ENCODE measurements around the gene TRMT10B.

The TRMT10B gene

GRCh38 chr9:37753489-37754190 lies at the start of gene TRMT10B:
TSS of gene TRMT10B (plus strand) at chr9:37753805. CDS start at chr9:37761932, 8,127 bp downstream.
- peak; percentile 37 to 55 for DNase-seq (ENCODE audit: low read depth in 1 of 2, low spot score in 1 of 2)

DNA sequence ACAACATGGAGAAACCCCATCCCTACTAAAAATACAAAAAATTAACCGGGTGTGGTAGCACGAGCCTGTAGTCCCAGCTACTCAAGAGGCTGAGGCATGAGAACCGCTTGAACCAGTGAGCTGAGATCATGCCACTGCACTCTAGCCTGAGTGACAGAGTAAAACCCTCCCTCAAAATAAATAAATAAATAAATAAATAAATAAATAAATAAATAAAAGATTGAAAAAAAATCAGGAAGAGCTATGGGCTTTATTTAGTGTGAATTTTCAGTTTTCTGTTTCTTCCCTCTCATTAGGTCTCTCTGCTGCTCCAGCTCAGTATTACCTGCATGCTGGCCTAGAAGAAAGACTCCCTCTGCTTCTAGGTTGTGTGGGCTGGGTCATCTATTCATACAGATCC lies 47.8 kb upstream of the TRMT10B start:
- no peak for DNase-seq (ENCODE audit: low read depth in 1 of 2, low spot score in 1 of 2)

GRCh38 chr9:37706290-37706689 lies 47.3 kb upstream of the TRMT10B start:
- DNase-seq (ENCODE audit: low read depth in 1 of 2, low spot score in 1 of 2) = no peak

- no peak for DNase-seq (ENCODE audit: low read depth in 1 of 2, low spot score in 1 of 2)
Observed at GRCh38 chr9:37707748-37708147, 45.9 kb upstream of the TRMT10B start.

DNA sequence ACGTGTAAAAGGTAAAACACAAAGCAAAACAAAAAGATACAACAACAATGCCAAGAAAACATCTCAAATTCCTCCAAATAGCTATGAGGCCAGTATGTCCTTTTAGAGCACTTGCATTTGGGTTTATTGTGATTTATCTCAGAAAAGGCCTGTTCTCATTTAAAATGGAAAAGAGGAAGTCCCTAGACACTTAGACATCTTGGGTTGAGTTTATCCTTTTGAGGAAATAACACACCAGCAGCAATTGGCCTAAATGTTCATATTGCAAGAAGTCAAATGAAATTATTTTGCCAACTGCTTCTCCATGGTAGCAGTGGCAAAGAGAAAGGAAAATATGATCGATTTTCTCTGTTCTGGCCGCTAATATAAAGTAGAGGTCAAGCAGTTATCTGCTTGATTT lies 43.6 kb upstream of the TRMT10B start:
- DNase-seq (ENCODE audit: low read depth in 1 of 2, low spot score in 1 of 2) = no peak

DNA sequence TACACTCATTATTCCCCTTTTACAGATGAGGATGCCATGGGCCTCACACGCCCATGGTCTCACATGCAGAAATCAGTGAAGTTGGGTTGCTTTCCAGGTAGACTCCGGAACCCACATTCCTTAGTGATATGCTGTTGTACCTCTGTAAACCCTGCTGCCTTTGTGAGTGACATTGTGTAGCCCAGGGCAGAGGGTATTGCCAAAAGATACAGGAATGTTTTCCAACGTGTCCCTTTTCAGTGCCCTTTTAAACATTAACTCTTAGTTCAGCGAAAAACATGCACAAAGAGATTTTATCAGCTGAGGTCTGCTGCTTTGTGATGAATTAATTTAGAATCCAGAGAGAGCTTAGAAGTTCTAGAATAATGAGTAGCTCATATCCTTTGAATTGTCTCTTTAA lies 38.3 kb upstream of the TRMT10B start:
- DNase-seq (ENCODE audit: low read depth in 1 of 2, low spot score in 1 of 2) = no peak

DNA sequence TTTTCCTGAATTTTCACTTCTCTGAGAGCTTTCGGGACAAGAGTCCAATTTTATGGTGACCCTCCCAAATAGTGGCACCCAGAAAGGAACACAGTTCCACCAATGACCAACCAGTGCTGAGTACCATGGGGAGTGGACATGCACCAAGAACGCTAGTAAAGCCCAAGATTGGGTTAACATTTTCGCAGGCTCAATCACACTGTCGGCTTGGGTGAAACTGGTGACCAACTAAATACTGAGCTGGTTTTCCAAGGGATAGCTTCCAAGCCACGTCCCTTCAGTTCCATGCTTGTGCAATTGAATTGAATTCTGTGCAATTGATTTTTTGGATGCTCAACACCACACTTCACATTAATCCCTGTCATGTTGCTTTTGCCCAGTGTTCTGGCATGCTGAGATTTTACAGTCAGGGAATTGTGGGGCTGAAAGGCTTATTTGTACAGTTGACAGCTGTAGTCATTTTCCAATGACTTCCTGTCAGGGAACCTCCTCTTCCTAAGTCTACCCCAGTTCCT lies 37.6 kb upstream of the TRMT10B start:
- DNase-seq (ENCODE audit: low read depth in 1 of 2, low spot score in 1 of 2) = no peak

DNA sequence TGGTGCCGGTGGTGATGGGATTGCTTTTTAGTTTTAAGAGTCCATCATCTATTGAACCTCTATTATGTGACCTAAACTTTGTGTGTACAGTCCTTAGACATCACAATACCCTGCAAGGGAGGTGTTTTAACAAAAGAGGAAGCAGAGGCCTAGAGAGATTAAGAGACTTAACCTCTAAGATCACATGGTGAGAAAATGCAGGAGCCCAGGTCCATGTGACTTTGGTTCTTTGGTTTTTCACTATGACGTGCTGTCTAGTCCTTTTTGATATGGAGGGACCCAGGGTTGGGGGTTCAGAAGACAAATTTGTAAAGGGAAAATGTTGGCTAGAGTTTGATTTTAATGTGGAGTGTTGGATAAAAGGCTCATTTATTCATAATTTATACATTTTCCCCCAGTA lies 34.1 kb upstream of the TRMT10B start:
- no peak for DNase-seq (ENCODE audit: low read depth in 1 of 2, low spot score in 1 of 2)

DNA sequence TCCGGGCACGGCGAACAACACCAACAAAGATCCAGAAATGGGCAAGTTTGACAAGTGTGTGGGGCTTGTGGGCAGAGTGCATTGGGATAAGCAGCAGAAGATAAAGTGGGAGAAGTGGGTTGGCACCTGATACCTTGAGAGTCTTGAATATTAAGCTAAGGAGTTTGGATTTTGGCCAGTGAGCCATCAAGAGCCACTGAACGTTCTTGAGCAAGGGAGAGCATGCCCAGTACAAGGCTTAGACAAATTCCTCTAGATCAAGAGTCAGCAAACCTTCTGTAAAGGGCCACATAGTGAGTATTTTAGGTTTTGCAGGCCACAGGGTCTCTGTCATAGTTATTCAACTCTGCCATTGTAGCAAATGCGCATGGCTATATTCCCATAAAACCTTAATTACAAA lies 26.6 kb upstream of the TRMT10B start:
- no peak for DNase-seq (ENCODE audit: low read depth in 1 of 2, low spot score in 1 of 2)

GRCh38 chr9:37729499-37729898 lies 24.1 kb upstream of the TRMT10B start:
- no peak for DNase-seq (ENCODE audit: low read depth in 1 of 2, low spot score in 1 of 2)

DNA sequence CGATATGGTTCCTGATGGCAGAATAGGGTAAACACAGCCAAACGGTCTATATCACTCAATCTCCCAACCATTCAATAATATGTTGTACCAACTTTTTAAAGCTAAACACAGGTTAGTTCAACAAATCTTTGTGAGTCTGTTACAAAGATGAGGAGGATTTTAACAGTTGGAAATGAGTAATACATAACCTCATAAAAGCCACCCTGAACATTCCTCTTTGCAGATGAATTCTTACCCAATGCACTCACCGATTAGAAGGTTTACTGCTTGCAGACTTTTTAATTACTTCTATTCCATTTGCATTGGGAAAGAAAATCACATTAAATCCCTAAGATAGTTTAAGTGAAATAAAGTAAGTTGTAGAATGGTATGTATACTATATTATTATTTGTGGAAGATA lies 23.3 kb upstream of the TRMT10B start:
- no peak for DNase-seq (ENCODE audit: low read depth in 1 of 2, low spot score in 1 of 2)

DNA sequence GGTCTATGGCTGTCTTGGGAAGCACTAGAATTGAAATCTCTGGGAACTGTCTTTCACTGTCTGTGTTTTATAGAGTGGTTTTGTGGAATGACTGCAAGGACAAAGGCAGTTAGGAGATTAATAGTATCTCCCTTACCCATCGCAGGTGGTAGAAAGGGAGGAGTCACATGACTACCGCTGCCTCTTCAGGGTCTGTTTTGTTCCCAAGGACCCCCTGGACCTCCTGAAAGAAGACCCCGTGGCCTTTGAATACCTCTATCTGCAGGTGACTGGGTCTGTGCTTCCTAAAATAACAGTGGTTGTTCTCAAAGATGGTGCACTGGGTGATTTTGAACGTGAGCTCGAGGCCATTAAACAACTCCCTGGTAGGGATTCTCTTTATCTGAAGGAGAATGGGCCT lies 22.8 kb upstream of the TRMT10B start:
- no peak for DNase-seq (ENCODE audit: low read depth in 1 of 2, low spot score in 1 of 2)

DNA sequence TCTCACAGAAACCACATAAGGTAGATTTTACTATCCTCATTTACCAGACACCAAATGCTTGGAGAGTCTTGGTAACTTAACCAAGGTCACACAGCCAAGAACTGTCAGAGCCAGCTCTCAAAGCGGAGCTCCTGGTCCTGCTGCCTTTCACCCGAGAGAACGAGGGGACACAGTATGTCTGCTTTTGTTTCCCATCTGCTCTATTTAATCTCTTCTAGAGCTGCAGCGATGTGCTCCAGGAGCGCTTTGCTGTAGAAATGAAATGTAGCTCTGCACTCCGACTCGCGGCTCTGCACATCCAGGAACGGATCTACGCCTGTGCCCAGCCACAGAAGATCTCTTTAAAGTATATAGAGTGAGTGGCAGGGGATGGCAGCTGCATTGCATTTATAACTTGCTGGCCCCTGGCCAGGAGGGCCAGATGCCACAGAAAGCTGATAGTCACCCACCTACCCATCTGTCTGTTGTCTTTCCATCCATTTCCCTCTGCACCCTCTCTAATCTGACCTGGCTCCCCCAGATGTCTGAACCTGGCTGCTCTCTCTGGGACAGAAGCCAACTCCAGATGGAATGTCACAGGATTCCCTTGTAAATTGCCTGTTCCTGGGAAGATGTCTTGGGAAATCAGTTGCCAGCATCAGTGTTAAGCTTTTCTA lies 21.4 kb upstream of the TRMT10B start:
- DNase-seq (ENCODE audit: low read depth in 1 of 2, low spot score in 1 of 2) = no peak

- no peak for DNase-seq (ENCODE audit: low read depth in 1 of 2, low spot score in 1 of 2)
Observed at GRCh38 chr9:37732952-37733351, 20.7 kb upstream of the TRMT10B start.

DNA sequence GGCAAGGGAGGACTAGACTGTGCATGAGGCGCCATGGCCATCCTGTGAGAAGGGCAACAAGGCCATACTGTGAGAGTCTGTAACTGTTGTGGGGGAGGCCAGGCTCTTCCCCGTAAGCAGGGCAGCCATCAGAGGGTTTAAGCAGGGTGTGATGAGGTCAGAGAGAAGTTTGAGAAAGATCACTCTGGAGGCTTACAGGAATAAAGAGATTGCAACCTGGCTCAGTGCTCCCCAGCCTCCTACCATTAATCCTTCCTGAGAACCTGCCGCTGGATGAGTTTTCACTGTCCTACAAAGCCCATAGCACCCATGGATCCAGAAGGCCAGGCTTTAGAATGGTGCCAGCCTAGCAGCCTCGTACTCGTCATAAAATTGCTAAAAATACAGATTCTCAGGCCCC lies 14.4 kb upstream of the TRMT10B start:
- DNase-seq (ENCODE audit: low read depth in 1 of 2, low spot score in 1 of 2) = no peak

- no peak for DNase-seq (ENCODE audit: low read depth in 1 of 2, low spot score in 1 of 2)
Observed at GRCh38 chr9:37740128-37740527, 13.5 kb upstream of the TRMT10B start.

DNA sequence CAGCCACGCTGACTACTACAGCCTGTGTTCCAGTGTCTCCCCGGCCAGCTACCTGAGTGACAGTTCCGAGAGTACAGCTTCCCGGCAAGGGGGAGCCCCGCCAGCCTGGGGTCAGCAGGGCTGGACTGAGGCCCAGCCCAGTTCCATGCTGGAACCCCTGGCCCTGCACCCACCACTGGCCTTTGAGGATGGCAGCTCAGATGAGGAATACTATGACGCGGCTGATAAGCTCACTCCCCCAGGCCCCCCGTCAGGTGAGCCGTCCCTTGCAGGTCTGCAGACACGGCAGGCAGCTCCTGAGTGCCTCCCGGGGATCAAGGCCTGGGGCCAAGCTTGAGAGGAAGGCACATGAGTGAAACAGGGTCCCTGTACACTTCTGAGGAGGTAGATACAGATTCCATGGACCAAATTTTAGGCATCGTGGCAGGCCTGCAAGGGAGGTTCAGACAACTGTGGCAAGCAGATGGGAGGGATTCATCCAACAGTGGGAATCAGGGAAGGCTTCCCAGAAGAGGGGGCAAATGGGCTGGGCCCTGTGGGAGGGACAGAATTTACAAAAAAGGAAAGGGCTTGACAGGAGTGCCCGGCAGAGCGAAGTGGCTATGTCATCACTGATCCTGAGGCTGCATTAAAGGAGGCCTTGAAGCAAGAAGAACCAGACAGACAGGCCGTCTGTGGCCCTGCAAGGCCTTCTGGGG lies 12.8 kb upstream of the TRMT10B start:
- DNase-seq (ENCODE audit: low read depth in 1 of 2, low spot score in 1 of 2) = no peak

DNA sequence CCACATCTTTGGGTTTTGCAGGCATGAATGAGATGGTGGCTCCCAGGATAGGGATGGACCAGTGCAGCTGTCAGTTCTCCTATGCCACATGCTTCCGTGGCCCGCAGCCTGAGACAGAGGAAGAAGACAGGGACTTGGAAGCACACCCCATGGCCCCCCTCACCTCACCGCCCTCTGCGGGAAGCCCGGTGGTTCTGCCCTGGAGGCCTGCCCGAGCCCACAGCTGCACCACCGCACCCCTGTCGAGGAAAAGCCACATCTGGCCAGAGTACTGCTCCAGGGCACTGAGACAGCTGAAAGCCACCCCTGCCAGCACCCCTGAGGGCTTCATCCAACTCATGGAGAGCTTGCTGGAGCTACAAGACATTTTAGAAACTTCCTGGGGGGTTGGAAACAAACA lies 7.6 kb upstream of the TRMT10B start:
- DNase-seq (ENCODE audit: low read depth in 1 of 2, low spot score in 1 of 2) = no peak

GRCh38 chr9:37746448-37747270 lies 6.9 kb upstream of the TRMT10B start:
- DNase-seq (ENCODE audit: low read depth in 1 of 2, low spot score in 1 of 2) = no peak

GRCh38 chr9:37747271-37747753 lies 6.3 kb upstream of the TRMT10B start:
- DNase-seq (ENCODE audit: low read depth in 1 of 2, low spot score in 1 of 2) = peak; percentile 15 to 17

DNA sequence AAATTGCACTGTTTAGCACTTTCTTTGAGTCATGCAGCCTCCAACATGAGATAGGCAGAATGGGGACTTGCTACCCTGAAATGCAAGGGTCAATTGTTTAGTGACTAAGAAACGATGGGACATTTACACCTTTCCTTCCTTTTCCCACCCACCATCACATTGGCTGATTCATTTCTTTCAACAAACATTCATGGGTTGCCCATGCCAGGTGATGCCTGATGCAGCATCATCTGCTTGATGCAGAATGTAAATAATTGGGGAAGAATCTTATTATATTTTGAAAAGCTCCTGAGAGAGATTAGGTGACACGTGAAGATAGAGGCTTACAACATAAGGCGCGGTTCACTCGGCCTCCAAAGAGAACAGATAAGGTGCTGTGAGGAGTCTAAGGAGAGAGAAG lies 4.5 kb upstream of the TRMT10B start:
- no peak for DNase-seq (ENCODE audit: low read depth in 1 of 2, low spot score in 1 of 2)

Measured in activated T-helper 1 cell treated with anti-CD3 and anti-CD28 coated beads, Interleukin-2, amount 50 U/mL, for 16 hours (primary cell).